Measurements from ENCODE around the gene DRD2.
"Not testable (repeated sequence)": the region's sequence is repeated elsewhere in the genome, so short reads cannot be mapped to it uniquely, and the experiment has no call there.

The DRD2 gene

GRCh38 chr11:113475160-113475761 lies at the start of gene DRD2:
TSS of gene DRD2 (minus strand) at chr11:113475398. CDS start at chr11:113424651, 50,747 bp downstream.
- no peak for DNase-seq

- not testable (repeated sequence) for DNase-seq
Measured at GRCh38 chr11:113523906-113524305, 48.7 kb upstream of the DRD2 start.

- DNase-seq = no peak
Measured at GRCh38 chr11:113521737-113522517, 46.7 kb upstream of the DRD2 start.

GRCh38 chr11:113519989-113520613 lies 44.9 kb upstream of the DRD2 start:
- DNase-seq = no peak

GRCh38 chr11:113518716-113519495 lies 43.7 kb upstream of the DRD2 start:
- DNase-seq = no peak

GRCh38 chr11:113517361-113517760 lies 42.2 kb upstream of the DRD2 start:
- no peak for DNase-seq

GRCh38 chr11:113514856-113515255 lies 39.7 kb upstream of the DRD2 start:
- no peak for DNase-seq

- no peak for DNase-seq
Measured at GRCh38 chr11:113507341-113507740, 32.1 kb upstream of the DRD2 start.

GRCh38 chr11:113506893-113507292 lies 31.7 kb upstream of the DRD2 start:
- no peak for DNase-seq

GRCh38 chr11:113506461-113506860 lies 31.3 kb upstream of the DRD2 start:
- no peak for DNase-seq

GRCh38 chr11:113505541-113506375 lies 30.6 kb upstream of the DRD2 start:
- DNase-seq = no peak

- DNase-seq = no peak
Measured at GRCh38 chr11:113505046-113505445, 29.8 kb upstream of the DRD2 start.

- no peak for DNase-seq
Measured at GRCh38 chr11:113504586-113504985, 29.4 kb upstream of the DRD2 start.

- DNase-seq = no peak
Measured at GRCh38 chr11:113504071-113504470, 28.9 kb upstream of the DRD2 start.

- no peak for DNase-seq
Measured at GRCh38 chr11:113497066-113497910, 22.1 kb upstream of the DRD2 start.

- no peak for DNase-seq
Measured at GRCh38 chr11:113496026-113496651, 20.9 kb upstream of the DRD2 start.

- DNase-seq = no peak
Measured at GRCh38 chr11:113494021-113494420, 18.8 kb upstream of the DRD2 start.

- no peak for DNase-seq
Measured at GRCh38 chr11:113493206-113493605, 18.0 kb upstream of the DRD2 start.

- no peak for DNase-seq
Measured at GRCh38 chr11:113488931-113489351, 13.7 kb upstream of the DRD2 start.

GRCh38 chr11:113487622-113488021 lies 12.4 kb upstream of the DRD2 start:
- no peak for DNase-seq

GRCh38 chr11:113484223-113484622 lies 9.0 kb upstream of the DRD2 start:
- no peak for DNase-seq
